GM10266 (cell line): Measurements from ENCODE around the gene CNDP2.

Source experiments
- DNase-seq: peaks from one replicate; pipeline ENCODE4 v3.0.0; 2012; ENCODE audit errors: extremely low spot score
- CTCF ChIP-seq: IDR thresholded peaks from 2 replicates; pipeline ENCODE4 v1.5.1; 2012; ENCODE audit warnings: mild to moderate bottlenecking, low read depth; ENCODE audit not compliant: control insufficient read depth, insufficient read depth; ENCODE audit errors: missing control alignments

CNDP2 gene

GRCh38 chr18:74480149-74480651 lies 16.0 kb upstream of the CNDP2 start:
- DNase-seq, result no peak
- no peak for TF ChIP-seq CTCF

- DNase-seq, result no peak
- TF ChIP-seq CTCF, result no peak
Measured at GRCh38 chr18:74482697-74483096, 13.5 kb upstream of the CNDP2 start.

GRCh38 chr18:74486119-74486849 lies 9.9 kb upstream of the CNDP2 start:
- no peak for TF ChIP-seq CTCF
- no peak for DNase-seq

GRCh38 chr18:74488354-74488753 lies 7.8 kb upstream of the CNDP2 start:
- no peak for TF ChIP-seq CTCF
- no peak for DNase-seq

- DNase-seq, result no peak
- no peak for TF ChIP-seq CTCF
Measured at GRCh38 chr18:74488864-74489263, 7.3 kb upstream of the CNDP2 start.

- no peak for TF ChIP-seq CTCF
- no peak for DNase-seq
Measured at GRCh38 chr18:74489676-74490075, 6.5 kb upstream of the CNDP2 start.

GRCh38 chr18:74492259-74492658 lies 3.9 kb upstream of the CNDP2 start:
- no peak for TF ChIP-seq CTCF
- no peak for DNase-seq
